ENCODE measurements around the gene RMI2. TPM values are rescaled to one million over a fixed set of nuclear protein-coding genes. Genes with fewer than 3 reads are reported as not detected.

Gene RMI2
- polyA plus RNA-seq, 2 of the 4 experiments (the other 2 are of a cell fraction) = 24.2 to 26.9 TPM

- ATAC-seq = no peak
- 83% methylated on average over 3 of the region's 3 CpGs for WGBS (ENCODE audit: missing lambda C conversion rate)
- CTCF ChIA-PET = interaction anchor here (0.9 kb wide), 1 partner anchor 18 kb away, joined by 3 read pairs; no protein-coding TSS in a partner anchor
- no peak for TF ChIP-seq BHLHE40 (IDR thresholded peaks at IDR 0.05; ENCODE audit: low read depth, low read length)
- TF ChIP-seq MAFK (IDR thresholded peaks at IDR 0.05; ENCODE audit: partially characterized antibody) = no peak
- no peak for TF ChIP-seq HOXB5 (CRISPR knock-in tag; IDR thresholded peaks at IDR 0.05)
- TF ChIP-seq NR3C1 (IDR thresholded peaks at IDR 0.05) = no peak
- TF ChIP-seq MAX (IDR thresholded peaks at IDR 0.05) = no peak
- Histone ChIP-seq H3K9me3 (no peaks in the 10 kb centered on the region), H3K4me2 (no peak overlapping the region), H3K4me1 (peaks cover 18% of the 10 kb centered on the region), H3K27ac (no peak overlapping the region; a peak in 1 of 6 replicates), H3K4me3 (no peak overlapping the region)
- POLR2A ChIA-PET = no interaction called here
- no peak for FAIRE-seq
- no peak for DNase-seq (ENCODE audit: low read depth in 1 of 2, low spot score in 1 of 2)
These were observed 34.7 kb upstream of the RMI2 start for GRCh38 chr16:11310634-11310977.

GRCh38 chr16:11310997-11311561 is 34.2 kb upstream of the RMI2 start:
- WGBS (ENCODE audit: missing lambda C conversion rate) = 87% methylated on average over 10 of the region's 10 CpGs
- DNase-seq (ENCODE audit: low read depth in 1 of 2, low spot score in 1 of 2) = no peak
- Histone ChIP-seq H3K9me3 (no peaks in the 10 kb centered on the region), H3K4me3 (no peak overlapping the region), H3K4me2 (no peak overlapping the region), H3K27ac (0 out of 6 replicates have a peak overlapping the region, but pooled peaks of 1 of the 2 experiments have one; percentile 28), H3K4me1 (peaks cover 22% of the 10 kb centered on the region)
- TF ChIP-seq CHD4 (IDR thresholded peaks at IDR 0.05; ENCODE audit: borderline replicate concordance) (no peak), POLR2AphosphoS2 (conservative IDR thresholded peaks at IDR 0.05; ENCODE audit: low read length) (no peak), CEBPB (IDR thresholded peaks at IDR 0.05) (no peak), RAD21 (conservative IDR thresholded peaks at IDR 0.05 in 1 of 2, IDR thresholded peaks at IDR 0.05 in 1 of 2) (no peak), NR3C1 (IDR thresholded peaks at IDR 0.05) (no peak), KDM1A (IDR thresholded peaks at IDR 0.05; ENCODE audit: low read depth) (no peak), USF2 (IDR thresholded peaks at IDR 0.05) (no peak), ZNF302 (CRISPR knock-in tag; IDR thresholded peaks at IDR 0.05) (no peak), SMC3 (IDR thresholded peaks at IDR 0.05) (no peak)
- ChIA-PET POLR2A (no interaction called here), CTCF (interaction anchor here (0.6 to 1.0 kb wide), 3 partner anchors 17 to 348 kb away, joined by 3 read pairs; no protein-coding TSS in a partner anchor)
- ATAC-seq = no peak
- no peak for FAIRE-seq

GRCh38 chr16:11312718-11313492 is 32.4 kb upstream of the RMI2 start:
- ChIA-PET POLR2A (interaction anchor here (2.4 kb wide), 1 partner anchor 57 kb away, joined by 8 read pairs; the partner anchor contains the start of gene SOCS1), CTCF (no interaction called here)
- DNase-seq (ENCODE audit: low read depth in 1 of 2, low spot score in 1 of 2) = peak; percentile 31 to 45
- TF ChIP-seq CHD4 (IDR thresholded peaks at IDR 0.05; ENCODE audit: borderline replicate concordance) (no peak), FOSB (CRISPR knock-in tag; IDR thresholded peaks at IDR 0.05) (no peak), HMGXB4 (CRISPR knock-in tag; IDR thresholded peaks at IDR 0.05; ENCODE audit: borderline replicate concordance) (no peak), PHF8 (IDR thresholded peaks at IDR 0.05; ENCODE audit: borderline replicate concordance, low read depth) (no peak), MAX (IDR thresholded peaks at IDR 0.05) (peak; percentile 64), E2F6 (IDR thresholded peaks at IDR 0.05; ENCODE audit: borderline replicate concordance, low read depth) (no peak)
- Histone ChIP-seq H3K9me3 (no peaks in the 10 kb centered on the region), H3K27ac (peak overlapping the region; percentile 52 to 78), H3K4me2 (peak overlapping the region; percentile 69), H3K4me1 (peaks cover 22% of the 10 kb centered on the region), H3K4me3 (no peak overlapping the region)
- no peak for FAIRE-seq
- peak in 1 of 2 experiments; percentile 67; a peak in 3 of 6 replicates for ATAC-seq
- WGBS (ENCODE audit: missing lambda C conversion rate) = 67% methylated on average over 8 of the region's 8 CpGs
